Left lung (tissue), 10 donors: ENCODE measurements around the gene MCF2L2. TPM values are rescaled to one million over a fixed set of nuclear protein-coding genes. Genes with fewer than 3 reads are reported as not detected.

ENCODE experiments used
- ATAC-seq: fragments of 200-7000 bp; cut with Tn5 transposase; one replicate; pipeline ENCODE4 v1.9.1; 2020; ENCODE audit warnings: moderate library complexity
- DNase-seq, 4 donors: peaks; one replicate each; pipeline ENCODE4 v3.0.0-alpha.2; 2013 to 2020
- H3K27ac ChIP-seq, 2 donors: fragments of 200-600 bp; sonication (generic) in 1 of 2; one replicate each; pipeline versions ENCODE4 v1.5.0 to v1.8.0; 2020 to 2021
- H3K27me3 ChIP-seq, 2 donors: fragments of 200-600 bp; sonication (generic) in 1 of 2; one replicate each; pipeline versions ENCODE4 v1.5.0 to v1.8.0; 2020 to 2021
- H3K36me3 ChIP-seq, 2 donors: fragments of 200-600 bp; sonication (generic) in 1 of 2; one replicate each; pipeline versions ENCODE4 v1.5.0 to v1.8.0; 2020 to 2021
- H3K4me1 ChIP-seq, 2 donors: fragments of 200-600 bp; one replicate each; pipeline ENCODE4 v1.8.0; 2021
- H3K4me3 ChIP-seq, 2 donors: fragments of 200-600 bp; sonication (generic) in 1 of 2; one replicate each; pipeline versions ENCODE4 v1.5.0 to v1.8.0; 2020 to 2021; ENCODE audit warnings: mild to moderate bottlenecking in 1 of 2
- H3K9me3 ChIP-seq, 2 donors: fragments of 200-600 bp; sonication (generic) in 1 of 2; one replicate each; pipeline versions ENCODE4 v1.5.0 to v1.8.0; 2020 to 2021
- CTCF ChIP-seq, 2 donors: fragments of 200-600 bp; sonication (generic) in 1 of 2; IDR thresholded peaks; one replicate each; pipeline versions ENCODE4 v1.5.0 to v1.8.0; 2021; ENCODE audit warnings: antibody characterized with exemption in 2 of 2
- intact Hi-C, 2 donors: fragments of 100-400 bp; cut with DNase I; formaldehyde crosslinking; loops; one replicate each; pipeline versions ENCODE4 v1.11.2 to v1.14.2; 2022
- polyA plus RNA-seq, 6 donors: library from polyadenylated mRNA; unstranded; fragments of 120-200 nt; gene quantifications; one replicate each; pipeline ENCODE4 v1.2.1, GENCODE V29; 2013; ENCODE audit not compliant: insufficient read length in 6 of 6
- total RNA-seq, 2 donors: library from RNA; stranded (reverse); fragmentation: NEBNext Ultra II Directional; extraction: Animal tissue kit (Norgen Biotek cat#: 25700); gene quantifications; one replicate each; pipeline ENCODE4 v1.2.1, GENCODE V29; 2021
- donor health status: DM: no; HTN: yes; CAD: no.
- donor health status: DM: no; HTN: no; CAD: no.

MCF2L2 gene
- total and polyA plus RNA-seq, 8 donors = 0.41 to 3.5 (median 2.2) TPM

- intact Hi-C loops = no loop called here
- ATAC-seq (no peak), DNase-seq (no peak)
- no peaks in the 10 kb centered on the region for H3K9me3 ChIP-seq
- H3K4me1 ChIP-seq = peaks cover 0 to 46% of the 10 kb centered on the region in 2 donors
- no peaks in the 10 kb centered on the region for H3K27me3 ChIP-seq
- H3K27ac ChIP-seq = peak overlapping the region in 1 of 2 donors; percentile 91
- TF ChIP-seq CTCF (IDR thresholded peaks at IDR 0.05) = no peak
- no peak overlapping the region for H3K4me3 ChIP-seq
- no peaks in the 10 kb centered on the region for H3K36me3 ChIP-seq
These were observed 120.7 kb downstream of the MCF2L2 start for GRCh38 chr3:183307749-183308148.

GRCh38 chr3:183306798-183307671 lies 121.4 kb downstream of the MCF2L2 start:
- intact Hi-C loops = no loop called here
- no peak overlapping the region for H3K4me3 ChIP-seq
- no peaks in the 10 kb centered on the region for H3K9me3 ChIP-seq
- ATAC-seq (peak; percentile 97), DNase-seq (peak in 3 of 4 donors; percentile 84 to 91 (median 89))
- peaks cover 0 to 45% of the 10 kb centered on the region in 2 donors for H3K4me1 ChIP-seq
- H3K27me3 ChIP-seq = no peaks in the 10 kb centered on the region
- peak overlapping the region; percentile 64 to 91 for H3K27ac ChIP-seq
- TF ChIP-seq CTCF (IDR thresholded peaks at IDR 0.05) = no peak
- no peaks in the 10 kb centered on the region for H3K36me3 ChIP-seq

- Histone ChIP-seq H3K27me3 (no peaks in the 10 kb centered on the region), H3K9me3 (no peaks in the 10 kb centered on the region), H3K27ac (no peak overlapping the region), H3K4me3 (no peak overlapping the region), H3K4me1 (peaks cover 0 to 62% of the 10 kb centered on the region in 2 donors), H3K36me3 (no peaks in the 10 kb centered on the region)
- ATAC-seq (no peak), DNase-seq (no peak)
- no peak for TF ChIP-seq CTCF (IDR thresholded peaks at IDR 0.05)
- intact Hi-C loops = no loop called here
These were observed 124.7 kb downstream of the MCF2L2 start for GRCh38 chr3:183303690-183304089.

GRCh38 chr3:183301937-183302580 lies 126.4 kb downstream of the MCF2L2 start:
- DNase-seq = no peak
- peaks cover 0 to 63% of the 10 kb centered on the region in 2 donors for H3K4me1 ChIP-seq
- no peak overlapping the region for H3K4me3 ChIP-seq
- no peaks in the 10 kb centered on the region for H3K36me3 ChIP-seq
- intact Hi-C loops = no loop called here
- no peak overlapping the region for H3K27ac ChIP-seq
- no peak for TF ChIP-seq CTCF (IDR thresholded peaks at IDR 0.05)
- ATAC-seq = no peak
- no peaks in the 10 kb centered on the region for H3K27me3 ChIP-seq
- no peaks in the 10 kb centered on the region for H3K9me3 ChIP-seq

- Histone ChIP-seq H3K4me1 (peaks cover 0 to 64% of the 10 kb centered on the region in 2 donors), H3K36me3 (no peaks in the 10 kb centered on the region), H3K9me3 (no peaks in the 10 kb centered on the region), H3K27ac (no peak overlapping the region), H3K4me3 (no peak overlapping the region), H3K27me3 (no peaks in the 10 kb centered on the region)
- no peak for TF ChIP-seq CTCF (IDR thresholded peaks at IDR 0.05)
- intact Hi-C loops = no loop called here
- ATAC-seq = no peak
- DNase-seq = no peak
These were observed 127.3 kb downstream of the MCF2L2 start for GRCh38 chr3:183300996-183301562.
